ENCODE measurements around the gene SRRM4.

DNA sequence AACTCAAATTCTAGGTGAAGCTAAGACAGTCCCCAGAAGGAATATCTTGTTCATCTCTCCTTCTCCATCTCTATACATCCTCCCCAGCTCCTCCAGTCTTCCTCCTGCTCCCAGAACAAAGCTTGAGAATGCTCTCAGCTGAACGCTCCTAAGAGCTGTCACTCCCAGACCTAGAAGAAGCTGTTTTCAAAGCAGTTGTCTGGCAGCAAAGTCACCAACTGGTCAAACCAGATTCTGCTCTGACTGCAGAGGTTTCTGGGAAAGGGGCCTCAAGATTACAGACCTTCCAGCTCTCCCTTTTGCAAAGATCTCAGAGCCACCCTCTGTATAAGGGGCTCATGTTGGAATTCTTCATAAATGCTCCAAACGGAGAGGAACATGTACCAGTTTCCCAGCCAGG is 187.8 kb downstream of the SRRM4 start:
- no peak for TF ChIP-seq POLR2A (IDR thresholded peaks at IDR 0.05)
- TF ChIP-seq, protein P1, sequence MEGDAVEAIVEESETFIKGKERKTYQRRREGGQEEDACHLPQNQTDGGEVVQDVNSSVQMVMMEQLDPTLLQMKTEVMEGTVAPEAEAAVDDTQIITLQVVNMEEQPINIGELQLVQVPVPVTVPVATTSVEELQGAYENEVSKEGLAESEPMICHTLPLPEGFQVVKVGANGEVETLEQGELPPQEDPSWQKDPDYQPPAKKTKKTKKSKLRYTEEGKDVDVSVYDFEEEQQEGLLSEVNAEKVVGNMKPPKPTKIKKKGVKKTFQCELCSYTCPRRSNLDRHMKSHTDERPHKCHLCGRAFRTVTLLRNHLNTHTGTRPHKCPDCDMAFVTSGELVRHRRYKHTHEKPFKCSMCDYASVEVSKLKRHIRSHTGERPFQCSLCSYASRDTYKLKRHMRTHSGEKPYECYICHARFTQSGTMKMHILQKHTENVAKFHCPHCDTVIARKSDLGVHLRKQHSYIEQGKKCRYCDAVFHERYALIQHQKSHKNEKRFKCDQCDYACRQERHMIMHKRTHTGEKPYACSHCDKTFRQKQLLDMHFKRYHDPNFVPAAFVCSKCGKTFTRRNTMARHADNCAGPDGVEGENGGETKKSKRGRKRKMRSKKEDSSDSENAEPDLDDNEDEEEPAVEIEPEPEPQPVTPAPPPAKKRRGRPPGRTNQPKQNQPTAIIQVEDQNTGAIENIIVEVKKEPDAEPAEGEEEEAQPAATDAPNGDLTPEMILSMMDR (IDR thresholded peaks at IDR 0.05) = no peak
